ENCODE data around the gene RAPGEF3.

RAPGEF3 gene

GRCh38 chr12:47689215-47689614 lies 69.5 kb downstream of the RAPGEF3 start:
- no peak for DNase-seq (ENCODE audit: low read depth in 2 of 2)

GRCh38 chr12:47687636-47688035 lies 71.0 kb downstream of the RAPGEF3 start:
- DNase-seq (ENCODE audit: low read depth in 2 of 2) = no peak

- DNase-seq (ENCODE audit: low read depth in 2 of 2) = no peak
Measured at GRCh38 chr12:47686645-47687240, 71.9 kb downstream of the RAPGEF3 start.

All from activated CD8-positive, alpha-beta memory T cell treated with anti-CD3 and anti-CD28 coated beads for 4 hours (primary cell).